GM23248 (cell line): ENCODE measurements around the gene MOK.

ENCODE experiments used
- EZH2 ChIP-seq: fragments of 200-600 bp; sonication (generic); IDR thresholded peaks from 2 replicates; pipeline ENCODE4 v1.6.1; 2018; ENCODE audit warnings: antibody characterized with exemption, mild to moderate bottlenecking; ENCODE audit not compliant: insufficient read depth, poor library complexity, severe bottlenecking
- EZH2phosphoT487 ChIP-seq: fragments of 200-600 bp; sonication (generic); IDR thresholded peaks from 2 replicates; pipeline ENCODE4 v1.6.1; 2018; ENCODE audit warnings: antibody characterized with exemption, moderate library complexity, mild to moderate bottlenecking, low read depth; ENCODE audit not compliant: insufficient read depth

DNA sequence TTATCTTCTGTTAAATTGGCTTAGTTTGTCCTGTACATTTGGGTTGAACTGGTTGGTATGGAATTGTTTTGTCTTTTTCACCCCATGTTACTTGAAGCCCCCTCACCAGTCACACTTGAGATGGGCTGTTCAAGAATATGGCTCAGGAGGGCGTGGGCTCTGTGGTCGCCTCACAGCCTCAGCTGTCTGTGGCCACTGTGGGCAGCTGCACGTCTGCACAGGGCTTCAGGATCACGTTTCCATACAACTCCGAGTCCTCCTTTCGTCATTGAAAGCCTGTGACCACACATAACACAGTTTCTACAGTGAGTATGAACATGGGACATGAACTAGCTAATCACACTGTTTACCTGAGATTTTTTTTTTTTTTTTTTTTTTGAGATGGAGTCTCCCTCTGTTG is 81.3 kb downstream of the MOK start:
- TF ChIP-seq EZH2phosphoT487 (no peak), EZH2 (no peak)
